GM12872 (cell line): ENCODE data around the gene TNFAIP2.

ENCODE experiments used
- TF ChIP-seq, protein P1 (sequence below): IDR thresholded peaks from 3 replicates; pipeline ENCODE4 v1.5.1; 2011; ENCODE audit warnings: low read depth, mild to moderate bottlenecking, low read length, moderate library complexity; ENCODE audit not compliant: insufficient read depth

Gene TNFAIP2

DNA sequence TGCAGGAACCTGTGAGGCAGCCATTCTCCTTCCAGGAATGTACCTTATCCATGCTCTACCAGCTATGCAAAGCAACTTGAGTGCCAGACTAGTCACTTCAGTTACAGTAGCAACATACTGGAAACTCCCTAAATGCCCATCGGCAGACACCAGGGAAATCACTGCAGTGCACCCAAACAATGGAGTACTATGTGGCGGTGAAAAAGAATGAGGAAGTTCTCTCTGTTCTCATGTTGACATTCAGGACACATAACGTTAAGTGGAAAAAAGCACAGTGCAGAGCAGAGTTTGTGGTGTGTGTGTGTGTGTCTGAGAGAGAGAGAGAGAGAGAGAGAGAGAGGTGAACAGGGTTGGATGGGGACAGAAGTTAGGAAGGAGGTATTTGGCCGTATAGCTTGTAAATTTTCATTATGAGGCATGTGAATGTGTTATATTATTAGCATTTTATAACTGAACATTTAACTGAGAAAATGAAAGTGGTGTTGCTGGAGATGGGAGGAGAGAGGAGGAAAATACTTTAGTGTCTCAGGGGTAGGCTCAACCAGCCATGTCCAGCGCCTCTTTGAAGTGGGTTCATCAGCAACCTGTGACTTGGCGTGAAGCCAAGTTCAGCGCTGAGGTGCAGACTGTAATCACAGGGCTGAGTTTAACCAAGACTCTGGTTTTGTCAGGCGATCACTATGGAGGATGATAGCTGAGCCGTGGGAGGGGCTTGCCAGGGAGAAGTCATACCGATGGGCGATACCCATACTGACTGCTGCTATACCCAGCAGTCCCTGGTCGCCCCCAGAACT lies 17.3 kb downstream of the TNFAIP2 start:
- TF ChIP-seq, protein P1, sequence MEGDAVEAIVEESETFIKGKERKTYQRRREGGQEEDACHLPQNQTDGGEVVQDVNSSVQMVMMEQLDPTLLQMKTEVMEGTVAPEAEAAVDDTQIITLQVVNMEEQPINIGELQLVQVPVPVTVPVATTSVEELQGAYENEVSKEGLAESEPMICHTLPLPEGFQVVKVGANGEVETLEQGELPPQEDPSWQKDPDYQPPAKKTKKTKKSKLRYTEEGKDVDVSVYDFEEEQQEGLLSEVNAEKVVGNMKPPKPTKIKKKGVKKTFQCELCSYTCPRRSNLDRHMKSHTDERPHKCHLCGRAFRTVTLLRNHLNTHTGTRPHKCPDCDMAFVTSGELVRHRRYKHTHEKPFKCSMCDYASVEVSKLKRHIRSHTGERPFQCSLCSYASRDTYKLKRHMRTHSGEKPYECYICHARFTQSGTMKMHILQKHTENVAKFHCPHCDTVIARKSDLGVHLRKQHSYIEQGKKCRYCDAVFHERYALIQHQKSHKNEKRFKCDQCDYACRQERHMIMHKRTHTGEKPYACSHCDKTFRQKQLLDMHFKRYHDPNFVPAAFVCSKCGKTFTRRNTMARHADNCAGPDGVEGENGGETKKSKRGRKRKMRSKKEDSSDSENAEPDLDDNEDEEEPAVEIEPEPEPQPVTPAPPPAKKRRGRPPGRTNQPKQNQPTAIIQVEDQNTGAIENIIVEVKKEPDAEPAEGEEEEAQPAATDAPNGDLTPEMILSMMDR = no peak

DNA sequence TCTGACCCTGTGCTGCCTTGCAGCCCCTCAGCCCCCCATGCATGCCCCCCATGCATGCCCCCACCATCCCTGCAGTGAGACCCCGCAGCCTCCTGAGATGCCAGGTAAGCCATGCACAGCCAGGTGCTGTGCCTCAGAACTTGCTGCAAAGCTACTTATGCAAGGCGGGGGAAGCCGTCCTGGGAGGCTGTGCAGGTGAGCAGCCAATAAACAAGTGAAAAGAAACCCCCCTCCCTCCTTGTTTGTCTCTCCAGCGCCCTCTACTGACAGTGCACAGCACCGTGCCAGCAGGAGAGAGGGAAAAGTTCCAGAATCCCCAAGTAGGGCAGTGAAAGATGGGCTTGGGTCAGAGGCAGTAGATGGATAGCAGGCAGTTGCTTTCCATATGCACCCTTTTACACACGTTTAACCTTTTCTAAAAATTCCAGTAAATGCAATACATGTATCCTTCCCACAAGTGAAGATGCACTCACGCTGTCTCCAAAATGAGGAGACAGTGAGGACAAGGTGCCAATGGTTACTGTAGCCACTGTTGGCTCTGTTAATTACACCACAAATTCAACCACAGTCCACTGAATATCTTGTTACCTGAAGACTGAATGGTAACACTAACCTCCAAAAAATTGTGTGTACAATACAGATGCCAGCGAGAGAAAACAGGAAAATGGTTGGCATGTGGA lies 18.0 kb downstream of the TNFAIP2 start:
- TF ChIP-seq, protein P1 = peak; percentile 88

DNA sequence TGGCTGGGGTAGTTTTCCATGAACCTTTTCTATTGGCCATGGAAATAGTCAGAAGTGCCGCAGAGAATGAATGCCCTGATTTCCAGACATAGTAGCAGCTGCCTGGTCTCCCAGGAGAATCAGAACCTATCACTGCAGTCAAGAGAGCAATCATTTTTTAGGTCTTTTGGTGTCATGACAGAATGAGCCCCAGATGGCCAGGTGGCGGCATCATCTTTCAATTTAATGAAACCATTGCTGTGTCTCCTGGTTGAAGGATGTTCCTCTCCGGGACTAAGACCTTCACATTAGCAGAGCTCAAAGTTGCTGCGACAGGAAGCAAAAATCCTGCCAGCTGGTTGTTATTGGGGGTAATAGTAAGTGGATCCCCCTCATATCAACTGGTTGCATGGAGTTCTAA lies 18.8 kb downstream of the TNFAIP2 start:
- TF ChIP-seq, protein P1 = no peak

DNA sequence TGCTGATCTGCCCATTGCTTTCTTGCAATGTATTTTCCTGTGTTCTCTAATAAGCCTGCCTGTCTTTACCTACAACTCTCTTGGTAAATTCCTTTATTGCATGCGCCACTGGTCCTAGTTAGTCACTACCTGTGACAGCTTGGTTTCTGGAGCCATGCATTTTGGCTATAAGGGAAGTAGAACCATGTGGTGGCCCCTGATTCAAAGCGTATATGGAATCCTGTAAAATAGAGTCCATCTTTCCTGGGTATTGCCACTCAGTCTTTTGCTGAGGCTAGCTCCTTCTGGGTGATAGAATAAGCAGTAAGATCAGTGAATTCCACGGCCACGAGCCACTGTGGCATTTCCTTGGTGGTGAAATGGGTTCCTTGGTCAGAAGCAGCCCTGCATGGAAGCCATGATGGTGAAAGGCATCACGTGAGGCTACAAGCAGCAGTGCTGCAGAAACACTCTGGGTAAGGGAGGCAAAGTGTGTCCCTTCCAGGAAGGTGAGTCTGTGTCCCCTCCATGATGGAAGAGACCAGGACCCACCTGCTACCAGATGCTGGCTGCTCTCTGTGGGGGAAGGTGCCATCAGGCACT lies 19.6 kb downstream of the TNFAIP2 start:
- TF ChIP-seq, protein P1 = no peak

DNA sequence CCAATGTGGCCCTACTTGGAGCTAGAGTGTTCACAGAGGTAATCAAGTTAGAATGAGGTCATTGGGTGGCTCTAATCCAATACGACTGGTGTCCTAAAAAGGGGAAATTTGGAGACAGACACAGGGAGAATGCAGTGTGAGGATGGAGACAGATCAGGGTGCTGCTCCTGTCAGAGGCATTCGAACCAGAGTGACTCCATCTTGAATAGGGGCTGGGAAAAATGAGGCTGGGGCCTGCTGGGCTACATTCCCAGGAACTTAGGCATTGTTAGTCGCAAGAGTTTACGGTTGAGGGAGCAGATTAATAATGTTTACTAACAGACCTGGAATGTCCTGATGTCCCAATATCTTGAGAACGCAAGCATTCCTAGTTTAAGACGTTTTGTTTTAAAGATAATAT lies 20.2 kb downstream of the TNFAIP2 start:
- TF ChIP-seq, protein P1 = no peak

DNA sequence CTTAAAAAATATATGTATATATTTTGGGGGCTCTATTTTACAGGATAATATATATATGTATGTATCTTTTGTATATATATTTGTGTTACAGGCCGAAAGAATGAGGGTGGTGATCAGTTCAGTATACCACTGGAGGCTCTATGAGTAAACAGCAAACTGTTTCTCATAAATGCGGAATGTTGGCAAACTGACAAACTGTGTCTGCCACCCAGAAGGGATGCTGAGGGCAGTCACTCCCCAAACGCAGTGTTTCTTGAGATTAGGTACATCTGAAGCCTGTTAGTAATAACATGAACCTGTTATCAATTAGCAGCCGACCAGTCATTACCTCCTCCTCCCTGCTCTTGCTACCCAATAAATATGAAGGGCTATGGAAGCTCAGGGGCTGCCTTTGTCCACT lies 20.8 kb downstream of the TNFAIP2 start:
- TF ChIP-seq, protein P1 = no peak

DNA sequence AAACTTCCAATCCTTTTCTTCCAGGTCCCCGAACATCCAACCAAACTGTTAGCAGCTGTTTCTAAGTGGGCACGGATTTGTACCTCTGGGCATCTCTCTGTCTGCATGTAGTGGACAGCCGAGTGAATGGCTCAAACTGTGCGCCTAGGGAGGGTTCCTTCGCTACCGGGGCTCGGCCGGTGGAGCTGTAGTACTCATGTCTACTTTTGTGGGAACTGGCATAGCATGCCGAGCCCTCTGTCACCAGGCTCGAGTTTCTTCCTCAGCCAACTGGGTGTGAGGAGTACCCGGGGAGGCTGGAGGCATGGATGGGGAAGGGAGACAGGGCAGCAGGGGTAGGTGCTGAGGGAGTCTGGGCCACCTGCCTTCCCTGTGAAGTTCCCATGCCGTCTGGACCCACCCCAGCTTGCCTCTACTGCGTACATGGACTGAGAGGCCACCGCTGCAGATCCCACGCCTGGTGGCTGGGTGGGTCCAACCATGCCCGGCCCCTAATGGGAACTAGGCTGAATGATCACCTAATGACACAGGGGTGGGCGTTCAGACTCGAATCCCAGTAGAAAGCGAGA lies 23.0 kb downstream of the TNFAIP2 start:
- TF ChIP-seq, protein P1 = no peak
